Smooth muscle cell (in vitro differentiated cells): Measurements from ENCODE around the gene PLD5. TPM values are rescaled to one million over a fixed set of nuclear protein-coding genes. Genes with fewer than 3 reads are reported as not detected.

Source experiments
- DNase-seq: peaks from one replicate; lab custom pipeline; 2025; ENCODE audit not compliant: unreplicated experiment; lab: John Stamatoyannopoulos, UW
- H2AFZ ChIP-seq: fragments of 200-600 bp; sonication (generic); 2 replicates; pipeline ENCODE4 v1.6.0; 2016; ENCODE audit warnings: antibody characterized with exemption, low read depth, mild to moderate bottlenecking
- H3F3A ChIP-seq: fragments of 200-600 bp; sonication (generic); 2 replicates; pipeline ENCODE4 v1.6.0; 2017; ENCODE audit warnings: antibody characterized with exemption, low read depth
- H3K27ac ChIP-seq: fragments of 200-600 bp; sonication (generic); 2 replicates; pipeline ENCODE4 v1.5.1; 2016; ENCODE audit warnings: low read depth, mild to moderate bottlenecking
- H3K27me3 ChIP-seq: fragments of 200-600 bp; sonication (generic); 2 replicates; pipeline ENCODE4 v1.6.1; 2016; ENCODE audit warnings: low read depth, mild to moderate bottlenecking
- H3K36me3 ChIP-seq: fragments of 200-600 bp; sonication (generic); 2 replicates; pipeline ENCODE4 v1.5.1; 2016; ENCODE audit warnings: low read depth
- H3K4me1 ChIP-seq: fragments of 200-600 bp; sonication (generic); 2 replicates; pipeline ENCODE4 v1.5.1; 2016; ENCODE audit warnings: low read depth
- H3K4me2 ChIP-seq: fragments of 200-600 bp; sonication (generic); 2 replicates; pipeline ENCODE4 v1.6.0; 2016; ENCODE audit warnings: mild to moderate bottlenecking
- H3K4me3 ChIP-seq: fragments of 200-600 bp; sonication (generic); 2 replicates; pipeline ENCODE4 v1.5.1; 2016; ENCODE audit warnings: mild to moderate bottlenecking
- H3K79me2 ChIP-seq: fragments of 200-600 bp; sonication (generic); 2 replicates; pipeline ENCODE4 v1.6.0; 2016; ENCODE audit warnings: low read depth, mild to moderate bottlenecking
- H3K9ac ChIP-seq: fragments of 200-600 bp; sonication (generic); 2 replicates; pipeline ENCODE4 v1.6.0; 2016; ENCODE audit warnings: low read depth
- H3K9me3 ChIP-seq: fragments of 200-600 bp; sonication (generic); replicated peaks from 2 replicates; pipeline ENCODE4 v1.5.1; 2016; ENCODE audit warnings: low read depth
- H4K20me1 ChIP-seq: fragments of 200-600 bp; sonication (generic); 2 replicates; pipeline ENCODE4 v1.6.0; 2016; ENCODE audit warnings: low read depth
- CTCF ChIP-seq: fragments of 200-600 bp; sonication (generic); IDR thresholded peaks from 2 replicates; pipeline ENCODE4 v1.5.1; 2017; ENCODE audit warnings: borderline replicate concordance, mild to moderate bottlenecking, antibody characterized with exemption; ENCODE audit not compliant: insufficient read depth, poor library complexity, severe bottlenecking
- WGBS: methylation state at CpG from one replicate; pipeline ENCODE4 v1.1.7; 2016; ENCODE audit warnings: low lambda C conversion rate; 5-methylcytosine and 5-hydroxymethylcytosine counted together
- polyA plus RNA-seq: library from polyadenylated mRNA; unstranded; fragments of >200 nt; fragmentation: Nextera tagmentation; extraction: Ambion mirVana; gene quantifications from 2 replicates; pipeline ENCODE4 v1.2.1, GENCODE V29; 2016
- total RNA-seq: library from RNA; depleted of rRNA; stranded (reverse); fragments of >200 nt; gene quantifications from 2 replicates; pipeline ENCODE4 v1.2.3, GENCODE V29; 2014

Gene PLD5
- total and polyA plus RNA-seq, 2 experiments from 2014 or later: 0.25 to 0.27 TPM

DNA sequence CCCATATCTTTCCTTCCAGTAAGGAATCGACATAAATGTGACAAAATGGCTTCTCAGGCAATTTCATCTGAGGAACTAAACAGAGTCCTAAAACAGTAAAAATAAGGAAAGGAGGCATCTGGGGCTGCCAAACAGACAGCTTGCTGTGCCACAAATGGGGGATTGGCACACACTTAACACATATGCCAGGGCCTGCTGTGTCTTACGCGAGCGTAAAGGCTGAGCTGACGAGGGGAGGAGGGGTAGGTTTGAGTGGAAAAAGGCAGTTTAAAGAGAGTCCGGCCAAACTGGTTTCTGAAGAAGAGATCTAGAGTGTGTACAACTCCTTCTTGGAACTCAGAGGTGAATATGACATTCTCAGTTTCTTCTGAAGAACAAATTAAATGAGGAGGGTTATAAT is 281.5 kb downstream of the PLD5 start:
- no peak overlapping the region for H2AFZ ChIP-seq
- H3K9ac ChIP-seq: no peak overlapping the region
- no peaks in the 10 kb centered on the region for H4K20me1 ChIP-seq
- H3K79me2 ChIP-seq: no peaks in the 10 kb centered on the region
- no peak overlapping the region for H3K27ac ChIP-seq
- no peak for TF ChIP-seq CTCF
- H3K9me3 ChIP-seq: no peaks in the 10 kb centered on the region
- DNase-seq: no peak
- no peaks in the 10 kb centered on the region for H3F3A ChIP-seq
- no peak overlapping the region for H3K4me2 ChIP-seq
- no peaks in the 10 kb centered on the region for H3K36me3 ChIP-seq
- H3K4me3 ChIP-seq: no peak overlapping the region
- peaks cover 13% of the 10 kb centered on the region for H3K4me1 ChIP-seq
- WGBS: 84% methylated on average over 6 of the region's 6 CpGs
- H3K27me3 ChIP-seq: no peaks in the 10 kb centered on the region

DNA sequence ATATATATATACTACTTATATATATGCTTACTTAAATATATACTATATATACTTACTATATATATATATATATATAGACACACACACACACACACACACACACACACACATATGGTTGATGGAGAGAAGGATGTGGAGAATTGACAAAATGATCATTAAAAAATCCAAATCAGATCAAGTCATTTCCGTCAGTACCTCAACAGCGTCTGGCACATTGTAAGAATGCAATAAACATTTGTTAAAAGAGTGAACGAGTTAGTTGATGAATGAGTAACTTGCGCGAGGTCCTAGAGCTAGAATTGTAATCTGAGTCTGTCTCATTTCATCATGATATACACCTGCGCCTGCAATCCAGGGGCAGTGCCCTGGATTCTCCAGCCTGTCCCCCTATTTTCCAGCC is 282.6 kb downstream of the PLD5 start:
- H3K9me3 ChIP-seq: no peaks in the 10 kb centered on the region
- H3K9ac ChIP-seq: no peak overlapping the region
- no peak overlapping the region for H2AFZ ChIP-seq
- no peaks in the 10 kb centered on the region for H3F3A ChIP-seq
- no peaks in the 10 kb centered on the region for H3K27me3 ChIP-seq
- DNase-seq: no peak
- H3K27ac ChIP-seq: no peak overlapping the region
- peaks cover 13% of the 10 kb centered on the region for H3K4me1 ChIP-seq
- no peak overlapping the region for H3K4me3 ChIP-seq
- no peaks in the 10 kb centered on the region for H4K20me1 ChIP-seq
- TF ChIP-seq CTCF: no peak
- no peaks in the 10 kb centered on the region for H3K36me3 ChIP-seq
- H3K4me2 ChIP-seq: no peak overlapping the region
- no peaks in the 10 kb centered on the region for H3K79me2 ChIP-seq
- 94% methylated on average over 6 of the region's 6 CpGs for WGBS

DNA sequence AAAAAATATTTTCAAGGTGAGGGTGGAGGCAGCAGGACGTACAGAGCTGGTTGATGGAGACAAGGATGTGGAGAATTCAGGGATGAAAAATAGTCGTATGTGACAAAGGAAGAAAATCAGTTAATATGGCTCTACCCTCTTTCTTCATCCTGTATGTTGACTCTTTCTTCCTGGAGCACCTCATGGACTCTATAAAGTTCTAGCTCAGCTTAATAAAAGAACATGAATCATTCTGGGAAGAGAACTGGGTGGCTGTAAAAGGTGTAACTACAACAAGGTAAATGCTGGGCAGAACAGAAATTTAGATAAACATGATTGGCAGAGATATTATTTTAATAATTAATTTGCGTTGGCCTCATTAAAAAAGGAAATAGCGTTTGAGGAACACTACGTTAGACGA is 283.8 kb downstream of the PLD5 start:
- no peaks in the 10 kb centered on the region for H3K27me3 ChIP-seq
- H3F3A ChIP-seq: no peaks in the 10 kb centered on the region
- H3K36me3 ChIP-seq: no peaks in the 10 kb centered on the region
- H3K9ac ChIP-seq: no peak overlapping the region
- DNase-seq: no peak
- H3K4me1 ChIP-seq: peaks cover 13% of the 10 kb centered on the region
- no peaks in the 10 kb centered on the region for H3K9me3 ChIP-seq
- no peak for TF ChIP-seq CTCF
- 90% methylated on average over 6 of the region's 6 CpGs for WGBS
- no peak overlapping the region for H2AFZ ChIP-seq
- H4K20me1 ChIP-seq: no peaks in the 10 kb centered on the region
- no peaks in the 10 kb centered on the region for H3K79me2 ChIP-seq
- no peak overlapping the region for H3K27ac ChIP-seq
- H3K4me3 ChIP-seq: no peak overlapping the region
- H3K4me2 ChIP-seq: no peak overlapping the region

DNA sequence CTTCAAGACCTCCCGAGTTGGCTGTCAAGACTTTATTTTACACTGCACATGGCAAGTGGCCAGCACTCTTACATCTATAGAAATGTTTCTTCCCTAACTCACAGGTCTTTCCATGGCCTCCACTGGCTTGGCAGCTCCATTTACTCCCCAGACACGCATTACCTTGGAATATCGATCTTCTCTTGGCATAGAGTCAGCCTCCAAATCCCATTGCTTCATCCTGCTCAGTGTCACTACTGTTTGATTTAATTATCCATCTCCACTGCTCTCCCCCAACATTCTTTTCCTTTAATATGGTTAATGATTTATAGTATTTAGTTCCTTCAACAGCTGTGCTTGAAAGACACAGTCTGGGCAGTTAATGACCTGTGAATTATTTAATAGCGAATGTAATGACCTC is 284.4 kb downstream of the PLD5 start:
- TF ChIP-seq CTCF: no peak
- H3K4me2 ChIP-seq: no peak overlapping the region
- no peaks in the 10 kb centered on the region for H3K79me2 ChIP-seq
- no peak overlapping the region for H3K9ac ChIP-seq
- H3K36me3 ChIP-seq: no peaks in the 10 kb centered on the region
- no peaks in the 10 kb centered on the region for H4K20me1 ChIP-seq
- WGBS: 87% methylated on average over 4 of the region's 4 CpGs
- no peaks in the 10 kb centered on the region for H3K9me3 ChIP-seq
- H2AFZ ChIP-seq: no peak overlapping the region
- no peak overlapping the region for H3K27ac ChIP-seq
- H3K27me3 ChIP-seq: no peaks in the 10 kb centered on the region
- H3F3A ChIP-seq: no peaks in the 10 kb centered on the region
- no peak for DNase-seq
- peaks cover 9% of the 10 kb centered on the region for H3K4me1 ChIP-seq
- H3K4me3 ChIP-seq: no peak overlapping the region
